GM12874 (cell line): ENCODE data around the gene HLA-DOA.

Source experiments
- TF ChIP-seq, protein P1 (sequence below): IDR thresholded peaks from 2 replicates; pipeline ENCODE4 v1.5.1; 2011; ENCODE audit warnings: low read depth, mild to moderate bottlenecking, control low read depth, low read length, moderate library complexity; ENCODE audit not compliant: insufficient read depth

Gene HLA-DOA

DNA sequence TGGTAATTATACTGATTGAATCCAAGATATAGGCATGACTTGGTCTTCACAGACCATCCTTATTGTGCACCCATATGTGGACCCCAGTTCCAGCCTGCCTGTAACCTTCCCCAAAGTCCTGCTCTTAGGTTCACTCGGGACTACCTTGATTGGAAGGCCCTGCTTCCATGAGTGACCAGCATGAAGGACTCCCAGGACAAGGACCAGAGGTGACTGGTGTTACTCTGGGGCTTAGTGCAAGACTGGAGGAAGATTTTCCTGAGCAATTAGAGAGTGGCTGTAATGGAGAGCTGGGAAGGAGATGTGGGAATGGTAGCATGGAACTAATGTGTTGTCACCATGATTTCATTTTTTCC is 25.9 kb downstream of the HLA-DOA start:
- TF ChIP-seq, protein P1, sequence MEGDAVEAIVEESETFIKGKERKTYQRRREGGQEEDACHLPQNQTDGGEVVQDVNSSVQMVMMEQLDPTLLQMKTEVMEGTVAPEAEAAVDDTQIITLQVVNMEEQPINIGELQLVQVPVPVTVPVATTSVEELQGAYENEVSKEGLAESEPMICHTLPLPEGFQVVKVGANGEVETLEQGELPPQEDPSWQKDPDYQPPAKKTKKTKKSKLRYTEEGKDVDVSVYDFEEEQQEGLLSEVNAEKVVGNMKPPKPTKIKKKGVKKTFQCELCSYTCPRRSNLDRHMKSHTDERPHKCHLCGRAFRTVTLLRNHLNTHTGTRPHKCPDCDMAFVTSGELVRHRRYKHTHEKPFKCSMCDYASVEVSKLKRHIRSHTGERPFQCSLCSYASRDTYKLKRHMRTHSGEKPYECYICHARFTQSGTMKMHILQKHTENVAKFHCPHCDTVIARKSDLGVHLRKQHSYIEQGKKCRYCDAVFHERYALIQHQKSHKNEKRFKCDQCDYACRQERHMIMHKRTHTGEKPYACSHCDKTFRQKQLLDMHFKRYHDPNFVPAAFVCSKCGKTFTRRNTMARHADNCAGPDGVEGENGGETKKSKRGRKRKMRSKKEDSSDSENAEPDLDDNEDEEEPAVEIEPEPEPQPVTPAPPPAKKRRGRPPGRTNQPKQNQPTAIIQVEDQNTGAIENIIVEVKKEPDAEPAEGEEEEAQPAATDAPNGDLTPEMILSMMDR, result no peak

DNA sequence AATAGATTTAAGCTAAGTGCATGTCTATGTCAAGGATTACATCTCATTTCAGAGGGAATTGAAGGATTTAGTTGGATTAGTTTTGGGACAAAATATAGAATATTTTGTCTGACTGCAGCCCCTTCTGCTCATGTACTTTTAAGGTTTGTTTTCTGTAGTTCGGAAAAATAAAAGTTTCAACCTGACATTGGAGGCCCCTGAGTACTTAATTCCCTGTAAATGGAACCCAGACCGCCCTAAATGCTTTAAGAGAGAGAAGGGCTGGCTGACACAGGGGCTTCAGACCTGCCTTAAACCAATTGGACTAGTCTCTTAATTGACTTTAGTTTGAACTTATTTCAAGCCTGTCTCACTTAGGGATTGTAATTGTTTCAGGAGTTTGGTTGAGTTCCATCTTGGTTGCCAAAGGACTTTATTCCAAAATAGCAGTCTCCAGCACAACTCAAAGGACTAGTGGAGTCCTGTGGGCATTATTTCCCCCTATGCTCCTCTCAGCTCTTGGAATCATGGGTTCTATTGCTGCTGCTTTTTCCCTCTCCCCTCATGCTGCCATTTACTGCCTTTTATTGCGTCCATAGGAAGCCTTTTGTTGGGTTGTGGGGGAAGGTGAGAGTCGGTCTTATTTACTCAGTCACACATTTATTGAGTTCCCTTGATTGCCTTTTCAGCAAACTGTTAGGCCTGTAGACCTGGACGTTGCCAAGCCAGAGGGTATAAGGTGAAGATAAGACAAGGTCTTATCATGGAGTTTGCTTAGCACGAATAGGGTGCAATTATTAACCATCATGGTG is 26.5 kb downstream of the HLA-DOA start:
- TF ChIP-seq, protein P1, result no peak

DNA sequence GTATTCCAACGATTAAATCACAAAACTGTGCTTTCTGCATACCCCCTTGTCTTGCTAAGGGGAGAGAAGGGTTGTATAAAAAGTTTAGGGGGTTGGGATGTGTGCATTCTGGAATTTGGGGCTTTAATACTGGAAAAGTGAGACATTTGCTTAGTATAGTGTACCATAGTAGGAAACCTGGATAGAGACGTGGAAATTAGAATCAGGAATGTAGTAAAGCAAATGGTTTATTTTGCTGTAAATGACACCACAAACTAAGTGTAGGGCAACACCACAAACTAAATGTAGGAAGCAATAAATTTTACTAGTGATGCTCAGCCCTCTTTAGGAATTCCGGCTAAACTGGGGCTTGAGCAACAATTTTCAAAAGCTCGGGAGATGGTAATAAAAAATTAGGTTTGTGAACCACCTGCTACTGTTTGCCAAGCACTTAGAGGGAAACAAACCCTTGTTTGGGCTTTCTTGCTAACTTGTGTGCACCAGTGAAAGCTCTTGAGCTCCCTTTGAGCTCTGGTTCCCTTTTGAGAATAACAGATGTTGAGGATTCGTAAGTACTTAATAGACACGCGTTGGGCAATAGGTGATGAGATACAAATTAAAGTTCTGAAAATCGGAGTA is 27.2 kb downstream of the HLA-DOA start:
- TF ChIP-seq, protein P1, result no peak

DNA sequence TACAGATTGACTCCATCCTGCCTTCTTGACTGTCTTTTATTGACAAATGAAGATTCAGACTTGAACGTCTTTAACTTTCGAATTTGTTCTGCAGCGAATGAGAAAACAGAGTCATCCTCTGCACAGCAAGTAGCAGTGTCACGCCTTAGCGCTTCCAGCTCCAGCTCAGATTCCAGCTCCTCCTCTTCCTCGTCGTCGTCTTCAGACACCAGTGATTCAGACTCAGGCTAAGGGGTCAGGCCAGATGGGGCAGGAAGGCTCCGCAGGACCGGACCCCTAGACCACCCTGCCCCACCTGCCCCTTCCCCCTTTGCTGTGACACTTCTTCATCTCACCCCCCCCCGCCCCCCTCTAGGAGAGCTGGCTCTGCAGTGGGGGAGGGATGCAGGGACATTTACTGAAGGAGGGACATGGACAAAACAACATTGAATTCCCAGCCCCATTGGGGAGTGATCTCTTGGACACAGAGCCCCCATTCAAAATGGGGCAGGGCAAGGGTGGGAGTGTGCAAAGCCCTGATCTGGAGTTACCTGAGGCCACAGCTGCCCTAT is 28.8 kb downstream of the HLA-DOA start:
- TF ChIP-seq, protein P1, result no peak

DNA sequence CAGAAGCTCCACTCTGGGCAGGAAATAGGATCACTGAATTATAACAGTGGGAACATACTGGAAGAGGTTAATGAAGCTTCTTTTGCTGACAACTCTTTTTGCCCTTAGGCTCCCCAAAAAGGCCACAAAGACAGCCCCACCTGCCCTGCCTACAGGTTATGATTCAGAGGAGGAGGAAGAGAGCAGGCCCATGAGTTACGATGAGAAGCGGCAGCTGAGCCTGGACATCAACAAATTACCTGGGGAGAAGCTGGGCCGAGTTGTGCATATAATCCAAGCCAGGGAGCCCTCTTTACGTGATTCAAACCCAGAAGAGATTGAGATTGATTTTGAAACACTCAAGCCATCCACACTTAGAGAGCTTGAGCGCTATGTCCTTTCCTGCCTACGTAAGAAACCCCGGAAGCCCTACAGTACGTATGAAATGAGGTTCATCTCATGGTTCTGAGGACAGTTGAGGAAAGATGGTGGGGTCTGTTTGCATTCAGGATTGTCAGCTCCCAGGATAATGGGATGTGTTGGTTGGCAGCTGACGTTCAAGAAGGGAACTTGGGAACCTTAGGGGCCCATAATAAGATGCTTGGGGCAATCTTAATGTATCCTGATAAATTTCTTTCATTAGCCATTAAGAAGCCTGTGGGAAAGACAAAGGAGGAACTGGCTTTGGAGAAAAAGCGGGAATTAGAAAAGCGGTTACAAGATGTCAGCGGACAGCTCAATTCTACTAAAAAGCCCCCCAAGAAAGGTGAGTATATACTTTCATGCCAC is 29.5 kb downstream of the HLA-DOA start:
- TF ChIP-seq, protein P1, result no peak

DNA sequence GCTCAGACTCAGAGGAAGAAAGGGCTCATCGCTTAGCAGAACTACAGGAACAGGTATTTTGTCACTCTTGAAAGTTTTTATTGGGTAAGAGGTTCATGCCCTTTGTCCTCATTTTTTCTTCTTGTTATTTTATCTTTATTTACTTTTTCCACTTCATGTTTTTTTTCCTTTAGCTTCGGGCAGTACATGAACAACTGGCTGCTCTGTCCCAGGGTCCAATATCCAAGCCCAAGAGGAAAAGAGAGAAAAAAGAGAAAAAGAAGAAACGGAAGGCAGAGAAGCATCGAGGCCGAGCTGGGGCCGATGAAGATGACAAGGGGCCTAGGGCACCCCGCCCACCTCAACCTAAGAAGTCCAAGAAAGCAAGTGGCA is 31.5 kb downstream of the HLA-DOA start:
- TF ChIP-seq, protein P1, result no peak
